AG04450 (cell line): Measurements from ENCODE around the gene PRKCSH. TPM values are rescaled to one million over a fixed set of nuclear protein-coding genes. Genes with fewer than 3 reads are reported as not detected.

Experiments
- CTCF ChIA-PET: fragments of 300-600, 350-600 bp; formaldehyde crosslinking; extraction: SDS; loops from one replicate; lab custom pipeline; 2022; ENCODE audit warnings: antibody characterized with exemption, inconsistent platforms; lab: Charles Lee
- POLR2A ChIA-PET: fragments of 350-600 bp; formaldehyde crosslinking; extraction: SDS; loops from one replicate; lab custom pipeline; 2021; ENCODE audit warnings: antibody characterized with exemption, inconsistent platforms; lab: Yijun Ruan, JAX
- DNase-seq: peaks from one replicate; pipeline ENCODE4 v3.0.0-alpha.2; 2011; ENCODE audit warnings: low read depth, low spot score
- H3K27ac ChIP-seq: one replicate; pipeline ENCODE4 v1.5.1; 2012; ENCODE audit warnings: low read depth, low read length, control low read depth
- H3K27me3 ChIP-seq: one replicate; pipeline ENCODE4 v1.6.0; 2012; ENCODE audit warnings: low read length; ENCODE audit not compliant: control insufficient read depth, insufficient read depth
- H3K4me3 ChIP-seq: 2 replicates; pipeline ENCODE4 v1.5.1; 2011; ENCODE audit warnings: mild to moderate bottlenecking, low read depth, low read length, control low read depth
- H3K9me3 ChIP-seq: 2 replicates; pipeline ENCODE4 v1.5.1; 2012; ENCODE audit warnings: low read length; ENCODE audit not compliant: control insufficient read depth, insufficient read depth
- polyA plus RNA-seq: library from polyadenylated mRNA; depleted of rRNA; stranded (reverse); fragments of >200 nt; gene quantifications from 2 replicates; pipeline ENCODE4 v1.2.3, GENCODE V29; 2011
- TF ChIP-seq, protein P1 (sequence below): IDR thresholded peaks from 2 replicates; pipeline ENCODE4 v1.5.1; 2011; ENCODE audit warnings: low read depth, low read length, control low read depth, inconsistent platforms

Gene PRKCSH
- polyA plus RNA-seq, 1 experiment = 125 TPM

DNA sequence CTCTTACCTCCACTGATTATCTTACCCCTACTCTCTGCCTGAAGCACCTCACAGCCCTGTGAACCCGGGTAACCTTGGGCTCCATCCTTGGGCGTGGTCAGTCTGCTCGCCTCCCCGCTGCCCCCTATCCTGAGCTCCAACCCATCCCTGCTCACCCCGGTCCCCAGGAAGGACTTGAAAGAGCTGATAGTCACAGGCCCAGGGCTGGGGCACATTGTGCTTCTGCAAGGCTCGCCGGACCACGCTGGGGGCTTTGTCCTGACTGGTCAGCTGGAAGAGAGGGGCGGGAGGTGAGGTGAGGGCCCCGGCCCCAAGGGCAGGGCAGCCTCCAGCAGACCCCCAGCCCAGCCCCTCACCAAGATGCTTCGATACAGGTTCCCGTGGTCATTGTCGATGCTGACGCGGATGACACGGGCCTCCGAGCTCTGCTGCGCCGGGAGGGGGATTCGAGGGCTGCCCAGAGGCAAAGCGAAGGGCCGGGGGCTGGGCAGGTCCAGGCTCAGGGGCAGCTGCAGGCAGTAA lies 38.3 kb upstream of the PRKCSH start:
- no peaks in the 10 kb centered on the region; the same call in 1 of the 2 replicates for H3K9me3 ChIP-seq
- TF ChIP-seq, protein P1, sequence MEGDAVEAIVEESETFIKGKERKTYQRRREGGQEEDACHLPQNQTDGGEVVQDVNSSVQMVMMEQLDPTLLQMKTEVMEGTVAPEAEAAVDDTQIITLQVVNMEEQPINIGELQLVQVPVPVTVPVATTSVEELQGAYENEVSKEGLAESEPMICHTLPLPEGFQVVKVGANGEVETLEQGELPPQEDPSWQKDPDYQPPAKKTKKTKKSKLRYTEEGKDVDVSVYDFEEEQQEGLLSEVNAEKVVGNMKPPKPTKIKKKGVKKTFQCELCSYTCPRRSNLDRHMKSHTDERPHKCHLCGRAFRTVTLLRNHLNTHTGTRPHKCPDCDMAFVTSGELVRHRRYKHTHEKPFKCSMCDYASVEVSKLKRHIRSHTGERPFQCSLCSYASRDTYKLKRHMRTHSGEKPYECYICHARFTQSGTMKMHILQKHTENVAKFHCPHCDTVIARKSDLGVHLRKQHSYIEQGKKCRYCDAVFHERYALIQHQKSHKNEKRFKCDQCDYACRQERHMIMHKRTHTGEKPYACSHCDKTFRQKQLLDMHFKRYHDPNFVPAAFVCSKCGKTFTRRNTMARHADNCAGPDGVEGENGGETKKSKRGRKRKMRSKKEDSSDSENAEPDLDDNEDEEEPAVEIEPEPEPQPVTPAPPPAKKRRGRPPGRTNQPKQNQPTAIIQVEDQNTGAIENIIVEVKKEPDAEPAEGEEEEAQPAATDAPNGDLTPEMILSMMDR = no peak

DNA sequence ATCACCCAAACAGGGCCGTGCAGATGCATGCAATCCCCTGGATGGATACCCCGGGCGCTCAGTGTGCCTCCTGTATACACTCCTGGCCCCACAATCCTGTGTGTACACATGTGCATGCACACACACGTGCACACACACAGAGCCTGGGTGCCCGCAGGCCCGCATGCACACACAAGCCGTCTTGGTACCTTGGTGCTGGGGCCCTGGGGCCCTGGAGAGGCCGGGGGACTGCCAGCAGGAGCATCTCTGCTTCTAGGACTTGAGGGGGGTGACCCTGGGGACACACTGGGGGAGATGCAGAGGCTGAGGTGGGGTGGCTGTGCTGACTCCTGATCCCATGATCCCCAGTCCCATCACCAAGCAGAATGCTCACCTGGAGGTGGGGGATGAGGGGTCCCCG lies 35.8 kb upstream of the PRKCSH start:
- no peak for DNase-seq
- H3K9me3 ChIP-seq = no peaks in the 10 kb centered on the region; the same call in 1 of the 2 replicates
- H3K4me3 ChIP-seq = no peak overlapping the region
- TF ChIP-seq, protein P1 = no peak
- H3K27me3 ChIP-seq = peaks cover 3% of the 10 kb centered on the region
- H3K27ac ChIP-seq = no peak overlapping the region
- POLR2A ChIA-PET = no interaction called here
- CTCF ChIA-PET = no interaction called here

More for the DNA sequence above, 38.3 kb upstream of the PRKCSH start:
- no peak overlapping the region for H3K27ac ChIP-seq
- CTCF ChIA-PET = no interaction called here
- DNase-seq = no peak
- POLR2A ChIA-PET = no interaction called here
- peaks cover 3% of the 10 kb centered on the region for H3K27me3 ChIP-seq
- H3K4me3 ChIP-seq = no peak overlapping the region

DNA sequence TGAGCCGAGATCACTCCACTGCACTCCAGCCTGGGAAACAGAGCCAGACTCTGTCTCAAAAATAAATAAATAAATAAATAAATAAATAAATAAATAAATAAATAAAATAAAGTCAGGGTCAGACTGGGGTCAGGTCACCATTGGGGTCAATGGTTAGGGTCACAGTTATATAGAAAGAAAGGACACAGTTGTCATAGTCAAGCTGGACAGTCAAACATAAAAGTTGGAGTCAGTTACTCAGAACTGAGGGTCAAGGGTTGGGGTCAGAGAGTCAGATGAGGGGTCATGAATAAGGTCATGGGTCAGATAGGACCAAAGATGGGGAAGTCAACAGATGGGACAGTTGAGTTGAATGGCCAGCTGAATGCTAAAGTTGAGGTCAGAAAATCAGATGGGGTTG lies 34.6 kb upstream of the PRKCSH start:
- ChIA-PET POLR2A (interaction anchor here (0.9 kb wide), 1 partner anchor 35 kb away, joined by 3 read pairs; the partner anchor contains the start of gene PRKCSH), CTCF (no interaction called here)
- DNase-seq = no peak
- peaks cover 3% of the 10 kb centered on the region for H3K27me3 ChIP-seq
- no peak overlapping the region for H3K27ac ChIP-seq
- H3K9me3 ChIP-seq = no peaks in the 10 kb centered on the region; the same call in 1 of the 2 replicates
- H3K4me3 ChIP-seq = no peak overlapping the region
- TF ChIP-seq, protein P1 = no peak

DNA sequence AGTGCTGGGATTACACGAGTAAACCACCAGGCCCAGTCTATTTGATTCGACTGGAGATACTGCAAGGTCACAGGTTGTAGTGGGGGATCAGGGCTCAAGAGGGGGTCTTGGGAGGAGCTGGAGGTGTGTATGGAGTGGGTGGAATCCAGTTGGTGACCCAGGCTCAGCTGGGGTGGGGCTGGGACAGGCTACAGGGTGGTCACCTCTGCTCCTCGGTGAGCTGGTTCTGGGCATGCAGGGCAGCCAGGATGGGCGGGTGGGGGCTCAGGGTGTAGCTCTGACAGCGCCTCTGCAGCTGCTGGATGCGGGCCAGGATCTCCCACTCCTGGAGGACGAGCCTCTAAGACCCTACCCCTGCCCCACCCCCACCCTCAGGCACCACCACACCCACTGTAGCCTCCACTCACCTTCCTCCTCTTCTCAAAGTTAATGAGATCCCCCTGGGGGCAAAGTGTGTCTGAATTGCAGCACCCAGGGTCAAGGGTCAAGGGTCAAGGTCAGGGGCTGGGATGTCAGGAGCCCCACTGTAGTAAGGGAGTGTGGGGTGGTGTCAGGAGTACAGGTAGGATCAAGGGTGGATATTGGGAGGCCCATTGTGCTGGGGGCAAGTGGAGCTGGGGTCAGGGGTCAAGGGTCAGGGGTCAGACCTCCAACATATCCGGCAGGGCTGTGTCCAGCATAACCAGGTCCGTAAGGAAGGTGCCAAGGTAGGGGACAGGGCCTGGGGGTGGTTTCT lies 33.5 kb upstream of the PRKCSH start:
- ChIA-PET POLR2A (interaction anchor here (0.9 kb wide), 1 partner anchor 33 kb away, joined by 3 read pairs; the partner anchor contains the start of gene PRKCSH), CTCF (interaction anchor here (0.6 to 1.2 kb wide), 3 partner anchors 9 to 19 kb away, joined by 4 to 6 read pairs (median 5); no protein-coding TSS in a partner anchor)
- peaks cover 2% of the 10 kb centered on the region for H3K27me3 ChIP-seq
- H3K4me3 ChIP-seq = no peak overlapping the region
- DNase-seq = no peak
- TF ChIP-seq, protein P1 = no peak
- no peak overlapping the region for H3K27ac ChIP-seq
- H3K9me3 ChIP-seq = no peaks in the 10 kb centered on the region; the same call in 1 of the 2 replicates
